SW480 (cell line): ENCODE data around the gene GLIPR1L2.
"Not testable (repeated sequence)": the region's sequence is repeated elsewhere in the genome, so short reads cannot be mapped to it uniquely, and the experiment has no call there.

Experiments used
- DNase-seq: peaks from one replicate; pipeline ENCODE4 v3.0.0-alpha.2; 2016; ENCODE audit warnings: low spot score

The GLIPR1L2 gene

GRCh38 chr12:75437564-75437963, 46.7 kb downstream of the GLIPR1L2 start:
- no peak for DNase-seq

GRCh38 chr12:75438059-75438754, 47.3 kb downstream of the GLIPR1L2 start:
- no peak for DNase-seq

GRCh38 chr12:75439048-75439447, 48.2 kb downstream of the GLIPR1L2 start:
- DNase-seq: no peak

GRCh38 chr12:75439930-75440329, 49.0 kb downstream of the GLIPR1L2 start:
- no peak for DNase-seq

- not testable (repeated sequence) for DNase-seq
These were observed 51.0 kb downstream of the GLIPR1L2 start for GRCh38 chr12:75441687-75442449.

- not testable (repeated sequence) for DNase-seq
These were observed 51.6 kb downstream of the GLIPR1L2 start for GRCh38 chr12:75442454-75442853.

GRCh38 chr12:75443709-75444108, 52.8 kb downstream of the GLIPR1L2 start:
- no peak for DNase-seq

- no peak for DNase-seq
These were observed 53.7 kb downstream of the GLIPR1L2 start for GRCh38 chr12:75444429-75445136.

GRCh38 chr12:75445137-75445507, 54.2 kb downstream of the GLIPR1L2 start:
- DNase-seq: not testable (repeated sequence)

GRCh38 chr12:75446857-75447256, 56.0 kb downstream of the GLIPR1L2 start:
- DNase-seq: no peak

- no peak for DNase-seq
These were observed 57.0 kb downstream of the GLIPR1L2 start for GRCh38 chr12:75447691-75448393.

GRCh38 chr12:75452675-75453330, 61.9 kb downstream of the GLIPR1L2 start:
- DNase-seq: no peak

- no peak for DNase-seq
These were observed 65.0 kb downstream of the GLIPR1L2 start for GRCh38 chr12:75455839-75456238.

GRCh38 chr12:75457191-75457590, 66.3 kb downstream of the GLIPR1L2 start:
- no peak for DNase-seq

- DNase-seq: not testable (repeated sequence)
These were observed 67.0 kb downstream of the GLIPR1L2 start for GRCh38 chr12:75457866-75458265.

GRCh38 chr12:75459755-75460154, 68.9 kb downstream of the GLIPR1L2 start:
- no peak for DNase-seq

GRCh38 chr12:75460204-75460603, 69.3 kb downstream of the GLIPR1L2 start:
- DNase-seq: no peak

- DNase-seq: no peak
These were observed 81.3 kb downstream of the GLIPR1L2 start for GRCh38 chr12:75471902-75472890.

GRCh38 chr12:75474116-75474515, 83.2 kb downstream of the GLIPR1L2 start:
- no peak for DNase-seq

- DNase-seq: no peak
These were observed 85.2 kb downstream of the GLIPR1L2 start for GRCh38 chr12:75476071-75476470.
